Stimulated activated CD4-positive, alpha-beta T cell treated with anti-CD3 and anti-CD28 coated beads, Interleukin-2, amount 100 ng/mL, for 4 hours (primary cell): ENCODE measurements around the gene SEC14L1.

Source experiments
- DNase-seq: peaks from one replicate; pipeline ENCODE4 v3.0.0-alpha.2; 2020; ENCODE audit warnings: low read depth

SEC14L1 gene

GRCh38 chr17:77191244-77191643 is 50.5 kb downstream of the SEC14L1 start:
- no peak for DNase-seq

DNA sequence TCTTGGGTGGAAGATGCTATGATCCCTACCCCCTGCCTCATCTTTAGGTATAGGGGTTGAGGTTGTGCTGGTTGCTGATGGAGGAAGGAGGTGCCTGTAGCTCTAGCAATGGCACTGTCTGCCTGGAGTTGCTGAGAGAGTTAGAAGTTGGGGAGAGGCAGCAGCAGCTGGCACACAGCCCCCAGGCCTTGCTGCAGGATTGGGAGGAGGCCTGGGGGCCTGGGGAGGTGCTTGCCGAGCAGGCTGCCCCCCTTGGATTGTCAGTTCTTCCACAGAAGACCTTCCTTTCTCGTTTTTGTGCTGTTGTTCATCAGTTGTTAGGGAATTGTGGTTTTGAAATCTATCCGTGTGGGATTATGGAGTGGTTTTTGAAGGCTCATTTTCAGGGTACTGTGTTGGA is 52.9 kb downstream of the SEC14L1 start:
- DNase-seq: no peak

- DNase-seq: no peak
Measured at GRCh38 chr17:77194179-77194578, 53.4 kb downstream of the SEC14L1 start.

- no peak for DNase-seq
Measured at GRCh38 chr17:77196251-77196650, 55.5 kb downstream of the SEC14L1 start.

- no peak for DNase-seq
Measured at GRCh38 chr17:77197115-77197514, 56.3 kb downstream of the SEC14L1 start.

GRCh38 chr17:77200711-77201110 is 59.9 kb downstream of the SEC14L1 start:
- DNase-seq: no peak

- no peak for DNase-seq
Measured at GRCh38 chr17:77203436-77203835, 62.7 kb downstream of the SEC14L1 start.

DNA sequence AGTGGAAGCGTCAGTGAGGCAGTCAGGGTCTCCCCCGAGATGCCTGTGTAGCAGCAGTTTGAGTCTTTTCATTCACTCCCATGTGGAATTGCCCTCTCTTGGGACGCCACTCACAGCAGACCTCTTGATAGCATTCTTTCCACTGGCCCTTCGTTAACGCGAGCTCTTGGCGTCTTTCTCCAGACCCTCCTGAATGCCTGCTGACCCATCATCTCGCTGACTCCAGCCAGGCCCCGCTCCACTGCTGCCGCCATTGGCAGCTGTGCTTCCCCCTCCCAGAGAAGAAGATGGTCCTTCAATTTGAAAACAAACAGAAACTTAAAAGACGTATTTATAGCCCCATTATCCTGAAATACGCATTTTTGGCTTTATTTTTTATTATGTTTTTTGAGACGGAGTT is 63.1 kb downstream of the SEC14L1 start:
- DNase-seq: no peak

DNA sequence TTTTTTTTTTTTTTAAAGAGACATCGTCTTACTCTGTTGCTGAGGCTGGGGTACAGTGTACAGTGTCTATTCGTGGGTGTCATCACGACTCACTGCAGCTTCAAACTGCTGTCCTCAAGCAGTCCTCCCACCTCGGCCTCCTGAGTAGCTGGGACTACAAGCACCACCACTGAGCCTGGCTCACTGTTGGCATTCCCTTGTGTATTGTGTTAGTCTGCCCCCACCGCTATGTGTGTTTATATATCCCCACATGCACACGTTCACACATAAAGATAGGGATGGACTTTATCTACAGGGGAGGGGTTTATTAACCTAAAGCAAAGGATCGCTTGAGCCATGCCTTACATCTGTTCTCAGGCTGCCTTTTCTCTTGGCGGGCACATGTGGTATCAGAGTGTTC is 63.8 kb downstream of the SEC14L1 start:
- no peak for DNase-seq

DNA sequence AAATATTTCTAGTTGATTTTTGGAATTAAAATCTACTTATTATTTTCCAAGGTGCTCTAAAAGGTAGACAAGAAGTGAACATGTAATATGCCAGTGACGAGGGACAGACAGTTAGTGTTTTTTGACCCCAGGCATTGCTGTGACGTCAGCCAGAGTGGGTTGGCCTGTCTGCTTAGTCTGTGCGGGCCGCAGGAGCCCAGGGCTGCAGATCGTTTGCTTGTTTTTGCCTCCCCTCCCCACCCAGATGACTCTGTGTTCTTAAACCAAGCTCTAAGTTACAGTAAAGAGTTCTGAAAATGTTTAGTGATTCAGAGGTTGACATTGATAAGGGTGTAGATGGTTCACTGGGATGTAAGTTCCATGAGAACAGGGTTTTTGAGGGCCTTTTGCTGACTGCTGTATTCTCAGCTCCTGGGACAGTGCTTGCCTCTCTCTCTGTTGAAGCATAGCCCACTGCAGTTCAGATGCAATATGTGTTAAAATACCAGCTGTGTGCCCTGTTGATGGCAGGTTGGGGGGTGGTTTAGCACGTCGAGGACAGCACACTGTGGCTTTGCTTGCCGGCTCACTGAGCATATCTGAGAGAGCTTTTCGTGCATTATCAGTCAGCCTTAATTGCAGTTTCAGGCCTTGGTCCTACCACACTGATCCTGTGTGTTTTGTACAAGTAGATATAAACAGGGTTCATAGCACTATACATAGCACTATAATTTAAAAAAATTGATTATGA is 64.8 kb downstream of the SEC14L1 start:
- no peak for DNase-seq

DNA sequence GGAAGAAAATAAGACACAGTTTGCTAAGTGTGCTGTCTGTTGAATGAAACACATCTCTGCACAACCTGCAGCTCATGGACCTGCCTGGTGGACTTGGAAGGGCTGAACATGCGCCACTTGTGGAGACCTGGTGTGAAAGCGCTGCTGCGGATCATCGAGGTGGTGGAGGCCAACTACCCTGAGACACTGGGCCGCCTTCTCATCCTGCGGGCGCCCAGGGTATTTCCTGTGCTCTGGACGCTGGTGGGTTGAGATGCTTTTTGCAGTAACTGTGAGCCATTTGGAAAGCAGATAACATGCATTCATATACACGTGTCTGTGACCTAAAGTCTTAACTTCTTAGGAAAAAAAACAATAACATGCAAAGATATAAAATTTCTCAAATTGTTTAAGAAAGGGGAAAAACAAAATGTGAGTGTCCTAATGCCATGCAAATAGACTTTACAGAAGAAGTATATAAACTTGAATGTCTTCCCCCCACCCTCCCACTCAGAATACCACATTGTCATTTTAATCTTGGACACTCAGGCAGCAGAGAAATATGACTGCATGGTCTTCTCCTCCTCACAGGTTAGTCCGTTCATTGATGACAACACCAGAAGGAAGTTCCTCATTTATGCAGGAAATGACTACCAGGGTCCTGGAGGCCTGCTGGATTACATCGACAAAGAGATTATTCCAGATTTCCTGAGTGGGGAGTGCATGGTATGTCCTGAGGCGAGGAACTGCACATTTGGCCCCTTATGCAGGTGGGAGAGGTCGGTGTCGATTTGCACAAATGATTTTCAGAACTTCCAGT is 65.6 kb downstream of the SEC14L1 start:
- no peak for DNase-seq

GRCh38 chr17:77207689-77208216 is 67.0 kb downstream of the SEC14L1 start:
- DNase-seq: no peak

GRCh38 chr17:77208217-77208808 is 67.5 kb downstream of the SEC14L1 start:
- no peak for DNase-seq

- no peak for DNase-seq
Measured at GRCh38 chr17:77208856-77209255, 68.1 kb downstream of the SEC14L1 start.

- no peak for DNase-seq
Measured at GRCh38 chr17:77209330-77209748, 68.6 kb downstream of the SEC14L1 start.

DNA sequence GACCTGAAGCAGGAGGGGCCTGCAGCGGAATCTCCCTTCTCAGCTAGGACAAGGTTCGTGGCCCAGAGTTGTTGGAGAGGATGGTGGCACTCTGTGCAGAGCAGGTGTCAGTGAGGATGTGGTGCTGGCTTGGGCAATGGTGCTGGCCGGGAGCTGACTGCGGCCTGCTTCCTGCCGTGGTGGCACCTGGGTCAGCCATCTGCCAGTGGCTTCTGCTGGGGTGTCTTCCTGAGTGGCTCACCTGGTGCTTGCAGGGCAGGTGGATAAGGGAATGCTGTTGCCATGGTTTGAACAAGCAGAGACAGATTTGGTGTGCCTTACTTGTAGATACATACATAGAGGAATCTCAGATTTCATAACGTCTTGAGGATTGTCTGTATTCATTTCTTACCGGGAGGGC is 69.6 kb downstream of the SEC14L1 start:
- DNase-seq: no peak

- no peak for DNase-seq
Measured at GRCh38 chr17:77210946-77211541, 70.3 kb downstream of the SEC14L1 start.

DNA sequence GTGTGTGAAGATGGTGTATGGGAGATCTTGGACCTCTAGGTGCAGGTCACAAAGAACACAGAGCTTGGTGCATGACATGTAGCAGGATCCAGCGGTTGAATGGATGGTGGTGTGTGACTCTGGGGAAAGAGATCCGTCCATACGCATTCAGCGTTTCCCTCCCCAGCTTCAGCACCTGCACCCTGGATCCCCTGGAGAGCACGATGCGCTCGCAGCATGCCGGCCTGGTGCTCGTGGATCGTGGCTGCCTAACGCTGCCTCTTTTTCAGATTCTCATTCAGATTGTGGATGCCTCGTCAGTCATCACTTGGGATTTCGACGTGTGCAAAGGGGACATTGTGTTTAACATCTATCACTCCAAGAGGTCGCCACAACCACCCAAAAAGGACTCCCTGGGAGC is 70.9 kb downstream of the SEC14L1 start:
- no peak for DNase-seq

- no peak for DNase-seq
Measured at GRCh38 chr17:77212081-77212832, 71.5 kb downstream of the SEC14L1 start.

GRCh38 chr17:77212833-77213777 is 72.3 kb downstream of the SEC14L1 start:
- no peak for DNase-seq

- no peak for DNase-seq
Measured at GRCh38 chr17:77213778-77214132, 73.0 kb downstream of the SEC14L1 start.
